ENCODE measurements around the gene MYD88. TPM values are rescaled to one million over a fixed set of nuclear protein-coding genes. Genes with fewer than 3 reads are reported as not detected.

The MYD88 gene
- polyA plus RNA-seq, 3 donors, result 24.3 to 28.5 (median 28.2) TPM

GRCh38 chr3:38109580-38110313 lies 28.7 kb upstream of the MYD88 start:
- DNase-seq, result no peak

GRCh38 chr3:38110314-38111050 lies 28.0 kb upstream of the MYD88 start:
- DNase-seq, result no peak

- no peak for DNase-seq
Observed at GRCh38 chr3:38111201-38111600, 27.3 kb upstream of the MYD88 start.

GRCh38 chr3:38111696-38112377 lies 26.6 kb upstream of the MYD88 start:
- no peak for DNase-seq

- no peak for DNase-seq
Observed at GRCh38 chr3:38112378-38112761, 26.1 kb upstream of the MYD88 start.

GRCh38 chr3:38114052-38114874 lies 24.2 kb upstream of the MYD88 start:
- DNase-seq, result no peak

- no peak for DNase-seq
Observed at GRCh38 chr3:38114875-38115644, 23.4 kb upstream of the MYD88 start.

GRCh38 chr3:38115645-38116427 lies 22.6 kb upstream of the MYD88 start:
- no peak for DNase-seq

- no peak for DNase-seq
Observed at GRCh38 chr3:38116471-38117162, 21.8 kb upstream of the MYD88 start.

GRCh38 chr3:38117163-38117716 lies 21.2 kb upstream of the MYD88 start:
- no peak for DNase-seq

- no peak for DNase-seq
Observed at GRCh38 chr3:38117748-38118420, 20.6 kb upstream of the MYD88 start.

- DNase-seq, result no peak
Observed at GRCh38 chr3:38118421-38119247, 19.8 kb upstream of the MYD88 start.

GRCh38 chr3:38119248-38119544 lies 19.3 kb upstream of the MYD88 start:
- DNase-seq, result no peak

GRCh38 chr3:38119821-38120692 lies 18.4 kb upstream of the MYD88 start:
- DNase-seq, result no peak

- DNase-seq, result no peak
Observed at GRCh38 chr3:38120693-38121450, 17.6 kb upstream of the MYD88 start.

- no peak for DNase-seq
Observed at GRCh38 chr3:38121451-38121831, 17.0 kb upstream of the MYD88 start.

All from renal pelvis (tissue), 4 donors.